Lower lobe of right lung (tissue), 2 donors: ENCODE results near the gene TBP. TPM values are rescaled to one million over a fixed set of nuclear protein-coding genes. Genes with fewer than 3 reads are reported as not detected.

Experiments used
- ATAC-seq, 2 donors: fragments of 200-7000 bp; cut with Tn5 transposase; one replicate each; pipeline ENCODE4 v1.9.1; 2020 to 2022; ENCODE audit warnings: mild to moderate bottlenecking in 2 of 2, moderate library complexity in 2 of 2
- DNase-seq: peaks from one replicate; pipeline ENCODE4 v3.0.0-alpha.2; 2020
- H3K27ac ChIP-seq: fragments of 200-600 bp; one replicate; pipeline ENCODE4 v1.8.0; 2022
- H3K27me3 ChIP-seq: fragments of 200-600 bp; one replicate; pipeline ENCODE4 v1.8.0; 2022; ENCODE audit warnings: low read depth
- H3K36me3 ChIP-seq: fragments of 200-600 bp; one replicate; pipeline ENCODE4 v1.8.0; 2022; ENCODE audit warnings: mild to moderate bottlenecking
- H3K4me1 ChIP-seq: fragments of 200-600 bp; one replicate; pipeline ENCODE4 v1.8.0; 2022
- H3K4me3 ChIP-seq: fragments of 200-600 bp; one replicate; pipeline ENCODE4 v1.8.0; 2022; ENCODE audit warnings: mild to moderate bottlenecking
- H3K9me3 ChIP-seq: fragments of 200-600 bp; one replicate; pipeline ENCODE4 v1.8.0; 2022
- intact Hi-C: fragments of 100-400 bp; cut with DNase I; formaldehyde crosslinking; loops from one replicate; pipeline ENCODE4 v1.11.0; 2022
- total RNA-seq: library from RNA; stranded (reverse); fragmentation: NEBNext Ultra II Directional; extraction: Animal tissue kit (Norgen Biotek cat#: 25700); gene quantifications from one replicate; pipeline ENCODE4 v1.2.1, GENCODE V29; 2021
- TF ChIP-seq, protein P1 (sequence below): fragments of 200-600 bp; IDR thresholded peaks from one replicate; pipeline ENCODE4 v1.8.0; 2022; ENCODE audit warnings: antibody characterized with exemption, mild to moderate bottlenecking
- donor health status: DM: no; HTN: yes; CAD: no; lungs with severe emphysema.

Gene TBP
- total RNA-seq, 1 donor from 2014 or later, result 12.7 TPM

DNA sequence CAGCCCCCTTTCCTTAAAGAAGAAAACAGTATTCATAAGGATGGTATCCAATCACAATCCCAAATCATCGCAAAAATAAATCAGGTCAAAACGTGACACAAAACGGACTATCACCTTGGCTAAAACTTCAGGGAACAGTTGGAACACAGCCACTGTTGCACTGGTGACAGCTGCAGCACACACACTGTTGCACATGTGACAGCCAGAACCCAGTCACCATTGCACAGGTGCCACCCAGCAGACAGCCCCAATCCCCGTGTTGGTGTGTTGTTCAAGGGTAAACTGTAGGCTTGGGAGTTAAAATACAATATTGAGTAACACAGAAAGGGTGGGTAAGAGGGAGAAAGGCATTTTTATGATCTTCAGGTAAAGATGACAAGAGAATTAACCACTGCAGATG lies 16.8 kb upstream of the TBP start:
- Histone ChIP-seq H3K36me3 (peaks cover 100% of the 10 kb centered on the region), H3K9me3 (no peaks in the 10 kb centered on the region), H3K4me3 (no peak overlapping the region), H3K27ac (no peak overlapping the region), H3K27me3 (no peaks in the 10 kb centered on the region), H3K4me1 (no peaks in the 10 kb centered on the region)
- TF ChIP-seq, protein P1, sequence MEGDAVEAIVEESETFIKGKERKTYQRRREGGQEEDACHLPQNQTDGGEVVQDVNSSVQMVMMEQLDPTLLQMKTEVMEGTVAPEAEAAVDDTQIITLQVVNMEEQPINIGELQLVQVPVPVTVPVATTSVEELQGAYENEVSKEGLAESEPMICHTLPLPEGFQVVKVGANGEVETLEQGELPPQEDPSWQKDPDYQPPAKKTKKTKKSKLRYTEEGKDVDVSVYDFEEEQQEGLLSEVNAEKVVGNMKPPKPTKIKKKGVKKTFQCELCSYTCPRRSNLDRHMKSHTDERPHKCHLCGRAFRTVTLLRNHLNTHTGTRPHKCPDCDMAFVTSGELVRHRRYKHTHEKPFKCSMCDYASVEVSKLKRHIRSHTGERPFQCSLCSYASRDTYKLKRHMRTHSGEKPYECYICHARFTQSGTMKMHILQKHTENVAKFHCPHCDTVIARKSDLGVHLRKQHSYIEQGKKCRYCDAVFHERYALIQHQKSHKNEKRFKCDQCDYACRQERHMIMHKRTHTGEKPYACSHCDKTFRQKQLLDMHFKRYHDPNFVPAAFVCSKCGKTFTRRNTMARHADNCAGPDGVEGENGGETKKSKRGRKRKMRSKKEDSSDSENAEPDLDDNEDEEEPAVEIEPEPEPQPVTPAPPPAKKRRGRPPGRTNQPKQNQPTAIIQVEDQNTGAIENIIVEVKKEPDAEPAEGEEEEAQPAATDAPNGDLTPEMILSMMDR, result no peak
- DNase-seq, result no peak
- no peak for ATAC-seq
- intact Hi-C loops, result no loop called here

DNA sequence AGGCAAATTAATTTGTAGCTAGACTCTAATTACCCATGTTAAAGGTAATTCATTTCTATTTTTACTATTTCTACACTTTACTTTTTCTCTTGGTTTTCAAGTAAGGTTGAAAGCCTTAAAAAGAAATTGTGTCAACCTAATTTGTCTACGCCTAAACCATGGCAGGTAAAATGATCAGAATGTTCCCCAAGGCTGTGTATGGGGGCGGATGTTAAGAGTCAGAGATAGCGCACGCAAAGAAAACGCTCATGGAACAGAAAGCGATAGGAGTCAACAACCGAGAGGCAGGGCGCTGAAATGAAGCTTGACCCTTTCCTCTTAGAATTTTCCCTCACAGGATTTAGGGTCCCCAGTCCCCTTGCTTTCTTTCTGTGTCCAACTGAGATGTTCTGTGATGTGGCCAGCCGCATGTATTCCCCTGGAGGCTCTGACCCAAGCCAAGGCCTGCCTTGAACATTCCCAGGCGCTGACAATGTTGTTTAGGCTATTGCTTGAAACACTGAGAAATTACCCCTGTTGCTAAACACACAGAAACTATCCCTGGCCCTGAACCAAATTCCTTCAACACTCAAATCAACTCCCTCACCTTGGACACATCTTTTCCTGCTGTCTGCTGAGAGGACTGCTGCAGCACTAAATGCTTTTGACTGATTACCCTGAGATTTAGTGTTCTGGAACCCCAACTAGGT lies 12.0 kb upstream of the TBP start:
- H3K4me1 ChIP-seq, result no peaks in the 10 kb centered on the region
- no peak overlapping the region for H3K4me3 ChIP-seq
- no peak overlapping the region for H3K27ac ChIP-seq
- no peaks in the 10 kb centered on the region for H3K27me3 ChIP-seq
- H3K36me3 ChIP-seq, result peaks cover 100% of the 10 kb centered on the region
- no peaks in the 10 kb centered on the region for H3K9me3 ChIP-seq
- TF ChIP-seq, protein P1, result no peak
- ATAC-seq (no peak), DNase-seq (no peak)
- intact Hi-C loops, result no loop called here

DNA sequence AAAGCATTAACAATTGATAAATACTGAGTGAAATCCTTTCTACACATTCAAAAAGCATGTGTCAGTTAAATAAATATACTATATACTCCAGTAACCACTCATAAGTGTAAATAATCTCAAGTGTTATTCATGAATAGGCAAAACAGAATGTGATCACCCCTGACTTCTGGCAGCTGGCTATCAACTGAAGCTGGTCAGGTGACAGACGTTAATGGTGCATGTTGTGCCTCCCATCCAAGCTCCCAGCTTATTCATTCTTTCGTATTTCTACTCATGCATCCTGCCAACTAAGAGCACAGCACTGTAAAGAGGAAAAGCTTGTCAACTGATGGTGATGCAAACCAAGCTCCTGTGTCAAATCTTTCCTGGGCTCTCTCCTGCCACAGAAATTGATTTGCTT lies 8.8 kb upstream of the TBP start:
- ATAC-seq (peak in 1 of 2 donors; percentile 73), DNase-seq (no peak)
- intact Hi-C loops, result no loop called here
- Histone ChIP-seq H3K4me3 (no peak overlapping the region), H3K27me3 (no peaks in the 10 kb centered on the region), H3K36me3 (peaks cover 99% of the 10 kb centered on the region), H3K27ac (no peak overlapping the region), H3K4me1 (peaks cover 25% of the 10 kb centered on the region), H3K9me3 (no peaks in the 10 kb centered on the region)
- TF ChIP-seq, protein P1, result no peak

DNA sequence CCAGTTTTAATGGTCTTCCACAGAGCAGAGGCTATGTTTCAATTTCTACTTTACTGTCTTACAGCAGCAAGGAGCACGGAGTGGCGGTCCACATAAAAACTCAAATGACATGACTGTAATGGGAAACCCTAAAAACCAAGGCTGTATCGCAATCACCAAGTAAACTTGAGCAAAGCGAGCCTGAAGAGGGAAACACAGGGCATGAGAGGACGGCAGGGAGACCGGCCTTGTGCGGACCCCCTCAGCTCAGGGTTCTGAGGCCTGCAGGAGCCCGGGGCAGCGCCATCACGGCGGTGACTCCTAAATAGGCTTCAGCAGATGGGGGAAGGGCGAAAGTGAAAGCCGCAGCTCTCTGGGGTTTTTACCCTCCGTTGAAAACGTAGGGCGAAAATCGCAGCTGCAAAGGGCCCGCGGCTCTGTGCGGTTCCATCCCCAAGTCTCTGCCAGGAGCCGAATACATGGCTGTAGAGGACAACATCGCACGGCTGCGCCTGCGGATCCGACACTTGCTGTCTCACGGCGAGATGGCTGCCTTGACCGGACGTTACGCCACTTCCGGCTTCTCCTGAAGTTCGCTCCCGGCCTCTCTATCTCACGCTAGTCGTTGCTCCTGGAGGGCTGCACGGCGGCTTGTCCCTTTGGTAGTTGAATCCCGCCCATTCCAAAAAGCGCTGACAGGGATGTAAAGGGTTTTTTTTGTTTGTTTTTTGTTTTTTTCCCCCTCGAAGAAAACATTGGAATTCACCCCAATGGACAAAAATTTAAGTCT lies 1.2 kb upstream of the TBP start, which contains the start of gene PSMB1:
PSMB1 (minus strand) TSS at position 543 of the 769 bp plus-strand sequence; CDS start at position 478, 65 bp downstream.
- H3K4me3 ChIP-seq, result peak within 1 kb of the TSS; percentile 92
- peak; percentile 90 to 96 for ATAC-seq
- TF ChIP-seq, protein P1, result no peak
- H3K9me3 ChIP-seq, result no peaks in the 10 kb centered on the region
- peak within 1 kb of the TSS; percentile 95 for H3K27ac ChIP-seq
- peaks cover 39% of the 10 kb centered on the region for H3K36me3 ChIP-seq
- intact Hi-C loops, result no loop called here
- DNase-seq, result peak; percentile 96
- no peaks in the 10 kb centered on the region for H3K27me3 ChIP-seq
- H3K4me1 ChIP-seq, result peaks cover 56% of the 10 kb centered on the region

DNA sequence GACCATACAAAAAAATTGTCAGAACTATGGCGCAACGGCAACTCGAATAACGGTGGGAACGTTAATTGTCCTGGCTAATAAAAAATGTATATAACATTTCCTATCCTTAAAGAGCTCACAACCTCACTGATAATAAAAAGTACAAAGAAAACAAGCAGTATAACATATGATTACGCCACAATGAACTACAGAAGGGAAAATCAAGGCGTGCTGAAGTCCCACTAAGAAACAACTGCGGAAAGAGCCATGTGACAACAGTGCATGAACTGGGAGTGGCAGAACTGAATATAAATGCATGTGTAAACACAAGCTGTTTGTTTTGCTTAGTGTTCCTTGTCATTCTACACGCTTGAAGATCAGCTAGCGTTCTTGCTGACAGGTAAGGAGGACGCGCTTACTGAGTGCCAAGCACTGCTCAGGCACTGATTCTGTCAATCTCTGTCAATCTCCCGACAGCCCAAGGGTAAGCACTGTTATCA lies 596 bp upstream of the TBP start:
- DNase-seq, result no peak
- Histone ChIP-seq H3K4me3 (peak overlapping the region; percentile 92), H3K27me3 (no peaks in the 10 kb centered on the region), H3K4me1 (peaks cover 55% of the 10 kb centered on the region), H3K9me3 (no peaks in the 10 kb centered on the region), H3K27ac (peak overlapping the region; percentile 95), H3K36me3 (peaks cover 38% of the 10 kb centered on the region)
- TF ChIP-seq, protein P1, result no peak
- intact Hi-C loops, result no loop called here
- peak; percentile 56 to 64 for ATAC-seq
